Mesendoderm (in vitro differentiated cells): ENCODE measurements around the gene RPL35.
A peak's percentile ranks its signal among the peaks of the same experiment; 100 is the strongest.

Experiments
- DNase-seq: peaks from one replicate; pipeline ENCODE4 v3.0.0; 2013
- H2AK5ac ChIP-seq: 2 replicates; pipeline ENCODE4 v1.6.1; 2013; ENCODE audit warnings: low read length, inconsistent platforms
- H2BK120ac ChIP-seq: 2 replicates; pipeline ENCODE4 v1.6.1; 2013; ENCODE audit warnings: low read depth, mild to moderate bottlenecking, low read length, moderate library complexity, mixed read lengths
- H2BK15ac ChIP-seq: replicated peaks from 2 replicates; pipeline ENCODE4 v1.6.1; 2013; ENCODE audit warnings: low read depth, mild to moderate bottlenecking, moderate library complexity
- H2BK5ac ChIP-seq: 2 replicates; pipeline ENCODE4 v1.6.1; 2013; ENCODE audit warnings: low read length, inconsistent platforms
- H3K18ac ChIP-seq: 2 replicates; pipeline ENCODE4 v1.6.1; 2013; ENCODE audit warnings: mild to moderate bottlenecking, low read length, mixed read lengths
- H3K23ac ChIP-seq: one replicate; pipeline ENCODE4 v1.6.1; 2013; ENCODE audit warnings: low read length
- H3K27ac ChIP-seq: 2 replicates; pipeline ENCODE4 v1.5.1; 2013; ENCODE audit warnings: low read depth, mild to moderate bottlenecking, inconsistent platforms, low read length, moderate library complexity
- H3K27me3 ChIP-seq: 2 replicates; pipeline ENCODE4 v1.6.1; 2013; ENCODE audit warnings: low read length, control low read depth, mild to moderate bottlenecking, inconsistent platforms; ENCODE audit not compliant: insufficient read depth, poor library complexity
- H3K36me3 ChIP-seq: 2 replicates; pipeline ENCODE4 v1.6.1; 2013; ENCODE audit warnings: low read length, inconsistent platforms; ENCODE audit not compliant: control insufficient read depth, insufficient read depth
- H3K4ac ChIP-seq: one replicate; pipeline ENCODE4 v1.6.1; 2013; ENCODE audit warnings: low read depth, mild to moderate bottlenecking, low read length, moderate library complexity
- H3K4me1 ChIP-seq: 2 replicates; pipeline ENCODE4 v1.6.1; 2013; ENCODE audit warnings: low read depth, low read length, inconsistent platforms; ENCODE audit not compliant: control insufficient read depth
- H3K4me2 ChIP-seq: 2 replicates; pipeline ENCODE4 v1.6.1; 2013; ENCODE audit warnings: low read length
- H3K4me3 ChIP-seq: 2 replicates; pipeline ENCODE4 v1.5.1; 2013; ENCODE audit warnings: mild to moderate bottlenecking, low read length
- H3K56ac ChIP-seq: one replicate; pipeline ENCODE4 v1.6.1; 2013; ENCODE audit warnings: low read length
- H3K79me1 ChIP-seq: 2 replicates; pipeline ENCODE4 v1.6.1; 2013; ENCODE audit warnings: low read length, inconsistent platforms
- H3K79me2 ChIP-seq: 2 replicates; pipeline ENCODE4 v1.6.1; 2013; ENCODE audit warnings: mild to moderate bottlenecking, low read length; ENCODE audit not compliant: control insufficient read depth, insufficient read depth
- H3K9ac ChIP-seq: 2 replicates; pipeline ENCODE4 v1.6.1; 2013; ENCODE audit warnings: low read length, inconsistent platforms
- H4K5ac ChIP-seq: one replicate; pipeline ENCODE4 v1.6.1; 2013; ENCODE audit warnings: low read length
- H4K8ac ChIP-seq: one replicate; pipeline ENCODE4 v1.6.1; 2013; ENCODE audit warnings: low read depth, mild to moderate bottlenecking, control low read depth, low read length, moderate library complexity
- WGBS: extraction: QIAGEN DNeasy Blood & Tissue Kit; methylation state at CpG from one replicate; pipeline ENCODE4 v1.1.7; 2013; ENCODE audit warnings: low lambda C conversion rate, missing lambda C conversion rate; ENCODE audit not compliant: insufficient coverage; ENCODE audit errors: extremely low coverage; 5-methylcytosine and 5-hydroxymethylcytosine counted together

The RPL35 gene

DNA sequence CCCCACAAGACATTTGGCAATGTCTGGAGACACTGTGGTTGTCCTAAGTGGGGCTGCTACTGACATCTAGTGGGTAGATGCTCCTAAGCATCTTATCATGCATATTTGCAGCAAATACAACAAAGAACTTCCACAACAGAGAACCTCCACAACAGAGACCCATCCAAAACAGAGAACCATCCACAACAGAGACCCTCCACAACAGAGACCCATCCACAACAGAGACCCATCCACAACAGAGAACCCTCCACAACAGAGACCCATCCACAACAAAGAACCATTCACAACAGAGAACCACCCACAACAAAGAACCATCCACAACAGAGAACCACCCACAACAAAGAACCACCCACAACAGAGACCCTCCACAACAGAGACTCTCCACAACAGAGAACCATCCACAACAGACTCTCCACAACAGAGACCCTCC is 33.0 kb upstream of the RPL35 start:
- peak; percentile 76 for DNase-seq
- Histone ChIP-seq H3K4me1 (no peaks in the 10 kb centered on the region), H3K4ac (no peak overlapping the region), H2BK120ac (no peak overlapping the region), H2BK5ac (no peak overlapping the region), H2BK15ac (no peak overlapping the region), H3K27me3 (no peaks in the 10 kb centered on the region), H3K36me3 (no peaks in the 10 kb centered on the region), H3K9ac (no peak overlapping the region), H3K79me2 (no peaks in the 10 kb centered on the region), H3K79me1 (no peaks in the 10 kb centered on the region), H2AK5ac (no peak overlapping the region), H3K18ac (no peak overlapping the region), H3K56ac (no peak overlapping the region), H4K8ac (no peak overlapping the region), H4K5ac (no peak overlapping the region), H3K27ac (no peak overlapping the region), H3K4me2 (no peak overlapping the region), H3K4me3 (no peak overlapping the region), H3K23ac (no peak overlapping the region)

DNA sequence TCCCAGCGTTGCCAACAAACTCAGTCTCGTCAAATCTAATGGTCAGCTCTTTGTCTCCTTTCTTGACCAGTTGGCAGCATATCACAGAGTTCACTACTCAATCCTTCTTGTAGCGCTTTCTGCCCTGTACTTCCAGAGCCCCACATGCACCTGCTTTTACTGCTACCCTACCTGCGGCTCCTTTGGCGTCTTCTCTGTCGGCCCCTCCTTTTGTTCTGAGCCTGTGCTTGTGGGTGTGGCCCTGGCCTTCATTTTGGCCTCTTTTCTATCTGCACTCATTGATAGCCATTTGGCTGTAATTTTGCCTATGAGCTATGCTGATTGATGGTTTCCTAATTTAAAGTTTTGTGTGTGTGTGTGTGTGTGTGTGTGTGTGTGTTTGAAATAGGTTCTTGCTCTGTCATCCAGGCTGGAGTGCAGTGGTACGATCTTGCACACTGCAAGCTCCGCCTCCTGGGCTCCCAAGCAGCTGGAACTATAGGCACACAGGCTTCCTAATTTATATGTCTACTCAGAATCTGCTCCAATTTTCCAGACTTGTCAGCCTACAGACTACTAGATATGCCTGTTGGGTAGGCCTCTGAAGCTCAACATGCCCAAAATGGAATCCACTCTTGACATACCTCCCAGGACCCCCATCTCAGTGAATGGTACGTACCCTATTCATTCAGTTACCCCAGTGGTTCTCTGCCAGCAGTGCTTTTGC is 32.4 kb upstream of the RPL35 start:
- Histone ChIP-seq H3K9ac (no peak overlapping the region), H3K4me3 (no peak overlapping the region), H2AK5ac (no peak overlapping the region), H3K4ac (no peak overlapping the region), H3K36me3 (no peaks in the 10 kb centered on the region), H3K18ac (no peak overlapping the region), H3K23ac (no peak overlapping the region), H3K27me3 (no peaks in the 10 kb centered on the region), H3K56ac (no peak overlapping the region), H2BK120ac (no peak overlapping the region), H2BK5ac (no peak overlapping the region), H3K79me1 (no peaks in the 10 kb centered on the region), H4K8ac (no peak overlapping the region), H2BK15ac (no peak overlapping the region), H3K79me2 (no peaks in the 10 kb centered on the region), H3K4me1 (no peaks in the 10 kb centered on the region), H3K27ac (no peak overlapping the region), H4K5ac (no peak overlapping the region), H3K4me2 (no peak overlapping the region)
- WGBS, result no CpG with 5 or more reads among the region's 9 CpGs
- DNase-seq, result no peak

- no peak overlapping the region for H3K4ac ChIP-seq
- H2BK15ac ChIP-seq, result no peak overlapping the region
- H3K79me2 ChIP-seq, result no peaks in the 10 kb centered on the region
- H3K27ac ChIP-seq, result no peak overlapping the region
- H3K36me3 ChIP-seq, result no peaks in the 10 kb centered on the region
- WGBS, result no CpG with 5 or more reads among the region's 7 CpGs
- no peak overlapping the region for H2BK120ac ChIP-seq
- no peak overlapping the region for H3K56ac ChIP-seq
- no peak overlapping the region for H3K9ac ChIP-seq
- no peak overlapping the region for H4K5ac ChIP-seq
- H2AK5ac ChIP-seq, result no peak overlapping the region
- no peak overlapping the region for H3K18ac ChIP-seq
- H2BK5ac ChIP-seq, result no peak overlapping the region
- H3K23ac ChIP-seq, result no peak overlapping the region
- H3K4me1 ChIP-seq, result no peaks in the 10 kb centered on the region
- H3K4me3 ChIP-seq, result no peak overlapping the region
- H3K27me3 ChIP-seq, result no peaks in the 10 kb centered on the region
- H3K4me2 ChIP-seq, result no peak overlapping the region
- no peaks in the 10 kb centered on the region for H3K79me1 ChIP-seq
- H4K8ac ChIP-seq, result no peak overlapping the region
- no peak for DNase-seq
Measured at GRCh38 chr9:124890179-124890578, 28.4 kb upstream of the RPL35 start.

- H3K23ac ChIP-seq, result no peak overlapping the region
- DNase-seq, result no peak
- no CpG with 5 or more reads among the region's 13 CpGs for WGBS
- no peak overlapping the region for H2BK120ac ChIP-seq
- no peak overlapping the region for H4K5ac ChIP-seq
- H3K4me2 ChIP-seq, result no peak overlapping the region
- H2BK5ac ChIP-seq, result no peak overlapping the region
- H3K27ac ChIP-seq, result no peak overlapping the region
- H3K4me3 ChIP-seq, result no peak overlapping the region
- H4K8ac ChIP-seq, result no peak overlapping the region
- no peaks in the 10 kb centered on the region for H3K4me1 ChIP-seq
- no peak overlapping the region for H2AK5ac ChIP-seq
- H3K36me3 ChIP-seq, result no peaks in the 10 kb centered on the region
- H3K27me3 ChIP-seq, result no peaks in the 10 kb centered on the region
- H2BK15ac ChIP-seq, result no peak overlapping the region
- no peaks in the 10 kb centered on the region for H3K79me1 ChIP-seq
- no peak overlapping the region for H3K4ac ChIP-seq
- H3K56ac ChIP-seq, result no peak overlapping the region
- H3K9ac ChIP-seq, result no peak overlapping the region
- no peak overlapping the region for H3K18ac ChIP-seq
- H3K79me2 ChIP-seq, result no peaks in the 10 kb centered on the region
Measured at GRCh38 chr9:124889006-124889405, 27.2 kb upstream of the RPL35 start.

GRCh38 chr9:124887832-124888231 is 26.1 kb upstream of the RPL35 start:
- Histone ChIP-seq H3K56ac (no peak overlapping the region), H3K23ac (no peak overlapping the region), H4K5ac (no peak overlapping the region), H3K79me2 (no peaks in the 10 kb centered on the region), H3K36me3 (no peaks in the 10 kb centered on the region), H2BK5ac (no peak overlapping the region), H4K8ac (no peak overlapping the region), H3K4me3 (no peak overlapping the region), H3K79me1 (no peaks in the 10 kb centered on the region), H3K4me2 (no peak overlapping the region), H2AK5ac (no peak overlapping the region), H3K4me1 (no peaks in the 10 kb centered on the region), H3K9ac (no peak overlapping the region), H2BK120ac (no peak overlapping the region), H3K27me3 (no peaks in the 10 kb centered on the region), H3K18ac (no peak overlapping the region), H3K4ac (no peak overlapping the region), H3K27ac (no peak overlapping the region), H2BK15ac (no peak overlapping the region)
- WGBS, result no CpG with 5 or more reads among the region's 5 CpGs
- DNase-seq, result no peak

- Histone ChIP-seq H4K8ac (no peak overlapping the region), H2BK15ac (no peak overlapping the region), H3K27ac (no peak overlapping the region), H2BK5ac (no peak overlapping the region), H3K18ac (no peak overlapping the region), H2BK120ac (no peak overlapping the region), H3K56ac (no peak overlapping the region), H3K79me2 (no peaks in the 10 kb centered on the region), H3K36me3 (no peaks in the 10 kb centered on the region), H3K27me3 (no peaks in the 10 kb centered on the region), H3K23ac (no peak overlapping the region), H3K4me2 (no peak overlapping the region), H4K5ac (no peak overlapping the region), H3K79me1 (no peaks in the 10 kb centered on the region), H2AK5ac (no peak overlapping the region), H3K4me3 (no peak overlapping the region), H3K4ac (no peak overlapping the region), H3K4me1 (no peaks in the 10 kb centered on the region), H3K9ac (no peak overlapping the region)
- DNase-seq, result no peak
- WGBS, result no CpG with 5 or more reads among the region's 17 CpGs
Measured at GRCh38 chr9:124886866-124887492, 25.2 kb upstream of the RPL35 start.
